ENCODE data around the gene UBASH3A. TPM values are rescaled to one million over a fixed set of nuclear protein-coding genes. Genes with fewer than 3 reads are reported as not detected.

UBASH3A gene
- total RNA-seq, 1 donor: not detected

DNA sequence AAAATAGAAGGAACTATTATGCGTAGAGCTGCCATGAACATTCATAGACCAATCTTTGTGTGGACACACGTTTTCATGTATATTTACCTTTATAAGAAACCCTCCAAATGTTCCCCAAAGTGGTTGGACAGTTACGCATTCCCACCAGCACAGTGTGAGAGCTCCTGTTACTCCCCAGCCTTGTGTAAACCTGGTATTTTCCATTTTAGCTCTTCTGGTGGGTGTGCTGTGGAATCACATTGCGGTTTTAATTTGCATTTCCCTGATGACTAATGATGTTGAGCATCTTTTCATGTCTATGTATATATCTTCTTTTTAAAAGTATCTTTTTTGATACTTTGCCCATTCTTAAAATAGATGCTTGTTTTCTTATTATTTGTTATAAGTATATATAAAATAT, 3.2 kb upstream of the UBASH3A start:
- H3K4me3 ChIP-seq (ENCODE audit: low read depth, low read length): no peak overlapping the region
- TF ChIP-seq CTCF (IDR thresholded peaks at IDR 0.05; ENCODE audit: insufficient read depth, low read depth, low read length): no peak
- DNase-seq (ENCODE audit: low read depth): no peak

DNA sequence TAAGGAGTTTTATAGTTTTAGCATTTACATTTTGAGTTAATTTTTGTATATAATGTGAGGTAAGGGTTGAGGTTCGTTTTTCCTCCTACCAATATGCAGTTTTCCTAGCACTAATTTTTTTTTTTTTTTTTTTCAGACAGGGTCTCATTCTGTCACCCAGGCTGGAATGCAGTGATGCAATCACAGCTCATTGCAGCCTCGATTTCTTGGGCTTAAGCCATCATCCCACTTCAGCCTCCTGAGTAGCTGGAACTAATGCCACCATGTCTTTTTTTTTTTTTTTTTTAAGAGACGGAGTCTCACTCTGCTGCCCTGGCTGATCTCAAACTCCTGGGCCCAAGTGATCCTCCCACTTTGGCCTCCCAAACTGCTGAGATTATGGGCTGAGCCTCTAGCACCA, 2.5 kb upstream of the UBASH3A start:
- DNase-seq (ENCODE audit: low read depth): no peak
- no peak for TF ChIP-seq CTCF (IDR thresholded peaks at IDR 0.05; ENCODE audit: insufficient read depth, low read depth, low read length)
- H3K4me3 ChIP-seq (ENCODE audit: low read depth, low read length): no peak overlapping the region

DNA sequence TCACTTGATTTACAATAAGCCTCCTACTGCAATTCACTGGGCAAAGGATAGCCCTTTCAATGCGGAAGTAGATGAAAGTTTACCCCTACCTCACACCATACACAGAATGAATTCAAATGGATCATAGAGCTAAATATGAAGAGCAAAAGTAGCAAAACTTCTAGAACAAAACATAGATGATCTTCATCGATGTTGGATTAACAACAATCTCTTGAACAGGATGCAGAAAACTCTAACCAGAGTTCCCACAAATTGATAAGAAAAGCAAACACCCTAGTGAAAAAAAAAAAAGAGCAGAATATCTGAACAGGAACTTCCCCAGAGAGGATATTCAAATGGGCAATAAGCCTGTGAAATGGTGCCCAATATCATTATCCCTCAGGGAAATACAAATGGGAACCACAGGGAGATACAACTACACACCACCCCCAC, 1.9 kb upstream of the UBASH3A start:
- no peak for TF ChIP-seq CTCF (IDR thresholded peaks at IDR 0.05; ENCODE audit: insufficient read depth, low read depth, low read length)

GRCh38 chr21:42404539-42404938, 837 bp downstream of the UBASH3A start:
- no peak for DNase-seq (ENCODE audit: low read depth)
- no peak overlapping the region for H3K4me3 ChIP-seq (ENCODE audit: low read depth, low read length)
- no peak for TF ChIP-seq CTCF (IDR thresholded peaks at IDR 0.05; ENCODE audit: insufficient read depth, low read depth, low read length)

More for the DNA sequence above, 1.9 kb upstream of the UBASH3A start:
- H3K4me3 ChIP-seq (ENCODE audit: low read depth, low read length): no peak overlapping the region
- no peak for DNase-seq (ENCODE audit: low read depth)

- H3K4me3 ChIP-seq (ENCODE audit: low read depth, low read length): no peak overlapping the region
- no peak for TF ChIP-seq CTCF (IDR thresholded peaks at IDR 0.05; ENCODE audit: insufficient read depth, low read depth, low read length)
- DNase-seq (ENCODE audit: low read depth): no peak
Observed at GRCh38 chr21:42405064-42406013, 1.6 kb downstream of the UBASH3A start.

DNA sequence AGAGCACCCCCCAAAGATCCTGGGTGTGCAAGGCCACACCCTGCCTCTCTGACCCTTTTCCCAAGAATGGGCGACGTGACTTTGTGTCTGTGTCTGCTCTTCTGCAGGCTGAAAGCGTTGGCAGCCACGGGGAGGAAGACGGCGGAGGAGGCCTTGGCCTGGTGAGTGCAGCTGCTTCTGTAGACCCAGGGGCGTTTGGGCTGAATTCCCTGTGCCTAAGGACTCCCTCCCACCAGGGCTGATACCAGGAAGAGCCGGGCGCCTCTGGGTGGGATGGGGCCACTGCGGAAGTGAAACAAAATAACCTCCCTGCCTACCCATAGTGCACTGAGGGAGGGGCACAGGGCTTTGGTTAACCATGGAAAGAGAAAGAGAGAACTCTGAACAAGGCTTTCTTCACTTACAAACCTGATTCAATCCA, 2.5 kb downstream of the UBASH3A start:
- no peak for TF ChIP-seq CTCF (IDR thresholded peaks at IDR 0.05; ENCODE audit: insufficient read depth, low read depth, low read length)
- DNase-seq (ENCODE audit: low read depth): no peak
- no peak overlapping the region for H3K4me3 ChIP-seq (ENCODE audit: low read depth, low read length)

Measured in fibroblast of villous mesenchyme (primary cell).